SU-DHL-6 (cell line): ENCODE results near the gene HSPD1.

Experiments
- H2AFZ ChIP-seq: fragments of 200-600 bp; sonication (generic); 2 replicates; pipeline ENCODE4 v1.6.1; 2014; ENCODE audit warnings: low read depth, mild to moderate bottlenecking, moderate library complexity, mixed read lengths, antibody characterized with exemption, low read length; ENCODE audit not compliant: severe bottlenecking
- H3F3A ChIP-seq: fragments of 200-600 bp; shearing (Covaris generic); 2 replicates; pipeline ENCODE4 v1.6.0; 2016; ENCODE audit warnings: antibody characterized with exemption, mild to moderate bottlenecking; ENCODE audit not compliant: insufficient read depth
- H3K27ac ChIP-seq: fragments of 200-600 bp; sonication (generic); 2 replicates; pipeline ENCODE4 v1.5.1; 2016; ENCODE audit warnings: low read depth, mild to moderate bottlenecking, low read length, moderate library complexity, mixed read lengths
- H3K27me3 ChIP-seq: fragments of 200-600 bp; sonication (generic), shearing (Covaris generic); 2 replicates; pipeline ENCODE4 v1.6.0; 2014; ENCODE audit warnings: mild to moderate bottlenecking, low read length
- H3K36me3 ChIP-seq: fragments of 200-600 bp; sonication (generic); 2 replicates; pipeline ENCODE4 v1.6.1; 2014; ENCODE audit warnings: mild to moderate bottlenecking, low read length, mixed read lengths
- H3K4me2 ChIP-seq: fragments of 300-600, 200-600 bp; shearing (Covaris generic), sonication (generic); 2 replicates; pipeline ENCODE4 v1.6.0; 2014; ENCODE audit warnings: low read length, low read depth, mild to moderate bottlenecking; ENCODE audit not compliant: poor library complexity, severe bottlenecking
- H3K4me3 ChIP-seq: fragments of 200-600 bp; sonication (generic); 2 replicates; pipeline ENCODE4 v1.5.1; 2014; ENCODE audit warnings: antibody characterized with exemption, low read length, mild to moderate bottlenecking, mixed read lengths; ENCODE audit not compliant: insufficient read depth, poor library complexity, severe bottlenecking
- H3K79me2 ChIP-seq: fragments of 200-600 bp; sonication (generic); 2 replicates; pipeline ENCODE4 v1.6.1; 2014; ENCODE audit warnings: mild to moderate bottlenecking, low read length, moderate library complexity; ENCODE audit not compliant: insufficient read depth
- H3K9ac ChIP-seq: fragments of 200-600 bp; sonication (generic); 2 replicates; pipeline ENCODE4 v1.7.0; 2014; ENCODE audit warnings: mild to moderate bottlenecking, low read length
- H3K9me2 ChIP-seq: fragments of 200-600 bp; sonication (generic); replicated peaks from 2 replicates; pipeline ENCODE4 v1.6.1; 2014; ENCODE audit warnings: low read length; ENCODE audit not compliant: insufficient read depth
- H3K9me3 ChIP-seq: fragments of 200-600 bp; sonication (generic); 2 replicates; pipeline ENCODE4 v1.6.1; 2014; ENCODE audit warnings: low read length, mixed read lengths; ENCODE audit not compliant: insufficient read depth
- H4K20me1 ChIP-seq: fragments of 200-600 bp; sonication (generic); 2 replicates; pipeline ENCODE4 v1.6.1; 2014; ENCODE audit warnings: low read depth, mild to moderate bottlenecking, antibody characterized with exemption, low read length, moderate library complexity, mixed read lengths
- CTCF ChIP-seq: fragments of 200-600 bp; sonication (generic); IDR thresholded peaks from one replicate; pipeline ENCODE4 v1.5.1; 2017; ENCODE audit warnings: antibody characterized with exemption, mild to moderate bottlenecking, low read length, moderate library complexity; ENCODE audit not compliant: insufficient read depth, poor library complexity, severe bottlenecking
- EZH2phosphoT487 ChIP-seq: fragments of 200-600 bp; sonication (generic), shearing (Covaris generic); conservative IDR thresholded peaks from 2 replicates; pipeline ENCODE4 v1.6.1; 2018; ENCODE audit warnings: mild to moderate bottlenecking, antibody characterized with exemption, low read length, moderate library complexity, mixed read lengths

The HSPD1 gene

GRCh38 chr2:197499594-197500502 is at the start of gene HSPD1, which contains the start of gene HSPE1:
TSS of gene HSPD1 (minus strand) at chr2:197499840. CDS start at chr2:197498848, 992 bp downstream.
TSS of gene HSPE1 (plus strand) at chr2:197500379. CDS start at chr2:197500437, 58 bp downstream.
- peaks cover 34% of the 10 kb centered on the region for H4K20me1 ChIP-seq
- peak within 1 kb of the TSS; percentile 92 for H3K27ac ChIP-seq
- H3K36me3 ChIP-seq = peaks cover 60% of the 10 kb centered on the region
- H3K4me2 ChIP-seq = peak within 1 kb of the TSS; percentile 86
- peaks cover 55% of the 10 kb centered on the region for H3F3A ChIP-seq
- H3K9me2 ChIP-seq = no peaks in the 10 kb centered on the region
- peak within 1 kb of the TSS; percentile 99 for H3K9ac ChIP-seq
- H2AFZ ChIP-seq = no peak within 1 kb of the TSS
- peak within 1 kb of the TSS; percentile 91 for H3K4me3 ChIP-seq
- TF ChIP-seq CTCF = no peak
- TF ChIP-seq EZH2phosphoT487 = no peak
- H3K79me2 ChIP-seq = peaks cover 92% of the 10 kb centered on the region
- no peaks in the 10 kb centered on the region for H3K9me3 ChIP-seq
- no peaks in the 10 kb centered on the region for H3K27me3 ChIP-seq

GRCh38 chr2:197548582-197548981 is 48.9 kb upstream of the HSPD1 start:
- H3F3A ChIP-seq = 0 out of 2 replicates have a peak, but pooled peaks cover 5% of the 10 kb centered on the region
- no peak overlapping the region for H3K27ac ChIP-seq
- H3K4me3 ChIP-seq = no peak overlapping the region
- no peaks in the 10 kb centered on the region for H3K9me2 ChIP-seq
- H3K9ac ChIP-seq = no peak overlapping the region
- H3K9me3 ChIP-seq = no peaks in the 10 kb centered on the region
- no peaks in the 10 kb centered on the region for H4K20me1 ChIP-seq
- no peak overlapping the region for H2AFZ ChIP-seq
- 0 out of 2 replicates have a peak, but pooled peaks cover 9% of the 10 kb centered on the region for H3K79me2 ChIP-seq
- no peak overlapping the region for H3K4me2 ChIP-seq
- no peaks in the 10 kb centered on the region for H3K27me3 ChIP-seq
- H3K36me3 ChIP-seq = peaks cover 31% of the 10 kb centered on the region; the same call in 1 of the 2 replicates
- TF ChIP-seq CTCF (no peak), EZH2phosphoT487 (no peak)

- no peaks in the 10 kb centered on the region for H3K27me3 ChIP-seq
- H3K4me3 ChIP-seq = no peak overlapping the region
- H3K36me3 ChIP-seq = peaks cover 31% of the 10 kb centered on the region; the same call in 1 of the 2 replicates
- H4K20me1 ChIP-seq = no peaks in the 10 kb centered on the region
- no peak overlapping the region for H3K4me2 ChIP-seq
- no peak overlapping the region for H2AFZ ChIP-seq
- H3K79me2 ChIP-seq = 0 out of 2 replicates have a peak, but pooled peaks cover 9% of the 10 kb centered on the region
- H3K9me2 ChIP-seq = no peaks in the 10 kb centered on the region
- no peak for TF ChIP-seq EZH2phosphoT487
- H3K9me3 ChIP-seq = no peaks in the 10 kb centered on the region
- H3F3A ChIP-seq = 0 out of 2 replicates have a peak, but pooled peaks cover 5% of the 10 kb centered on the region
- H3K9ac ChIP-seq = no peak overlapping the region
- H3K27ac ChIP-seq = no peak overlapping the region
These were observed 47.7 kb upstream of the HSPD1 start for GRCh38 chr2:197547163-197547900.
